ENCODE results near the gene POMGNT1. TPM values are rescaled to one million over a fixed set of nuclear protein-coding genes. Genes with fewer than 3 reads are reported as not detected.

Gene POMGNT1
- total and polyA plus RNA-seq, 8 donors = 2.9 to 47.3 (median 36.2) TPM

GRCh38 chr1:46203738-46204405 is 5.6 kb upstream of the POMGNT1 start:
- DNase-seq = no peak
- 30 to 60% (median 52%) methylated on average over 14 of the region's 14 CpGs for WGBS, 5 donors
- intact Hi-C loops (cut with DNase I; ENCODE audit: low total_unique reads) = no loop called here
- Histone ChIP-seq H3K4me1 (peaks cover 7 to 48% (median 44%) of the 10 kb centered on the region in 4 donors), H3K27me3 (no peaks in the 10 kb centered on the region), H3K27ac (peak overlapping the region; percentile 70 to 90 (median 82)), H3K9me3 (no peaks in the 10 kb centered on the region), H3K36me3 (no peaks in the 10 kb centered on the region), H3K4me3 (peak overlapping the region; percentile 69 to 88 (median 76))
- TF ChIP-seq EP300 (IDR thresholded peaks at IDR 0.05) (no peak), CTCF (IDR thresholded peaks at IDR 0.05) (no peak), POLR2A (IDR thresholded peaks at IDR 0.05) (no peak), POLR2AphosphoS5 (IDR thresholded peaks at IDR 0.05) (no peak)

DNA sequence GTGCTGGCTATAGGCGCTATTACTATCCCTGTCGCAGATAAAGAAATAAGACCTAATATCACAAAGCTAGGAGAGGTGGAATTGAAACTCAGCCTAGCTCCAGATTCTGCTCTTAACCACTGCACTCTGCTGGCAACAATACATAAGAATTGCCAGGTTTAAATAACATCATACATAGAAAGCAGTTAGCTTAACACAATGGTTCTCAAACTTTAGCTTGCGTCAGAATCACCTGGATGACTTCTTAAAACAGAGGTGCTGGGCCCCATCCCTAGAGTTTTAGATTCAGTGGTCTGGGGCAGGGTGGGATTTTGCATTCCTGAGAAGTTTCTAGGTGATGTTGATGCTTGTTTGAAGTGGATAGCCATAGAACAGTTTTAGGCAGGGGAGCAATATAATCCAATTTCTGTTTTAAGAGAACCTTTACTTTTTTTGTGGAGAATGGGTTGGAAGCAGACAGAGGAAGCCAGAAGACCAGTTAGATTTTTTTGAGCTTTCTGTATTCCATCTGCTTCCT is 1.1 kb upstream of the POMGNT1 start:
- WGBS, 5 donors = 53 to 72% (median 59%) methylated on average over 3 of the region's 3 CpGs
- intact Hi-C loops (cut with DNase I; ENCODE audit: low total_unique reads) = no loop called here
- peaks cover 0 to 26% (median 17%) of the 10 kb centered on the region in 4 donors for H3K36me3 ChIP-seq
- H3K4me1 ChIP-seq = peaks cover 9 to 67% (median 54%) of the 10 kb centered on the region in 4 donors
- H3K27me3 ChIP-seq = no peaks in the 10 kb centered on the region
- H3K4me3 ChIP-seq = peak overlapping the region in 3 of 4 donors; percentile 74 to 88 (median 83)
- no peaks in the 10 kb centered on the region for H3K9me3 ChIP-seq
- no peak for DNase-seq
- TF ChIP-seq CTCF (IDR thresholded peaks at IDR 0.05) (no peak), POLR2A (IDR thresholded peaks at IDR 0.05) (no peak), POLR2AphosphoS5 (IDR thresholded peaks at IDR 0.05) (no peak), EP300 (IDR thresholded peaks at IDR 0.05) (no peak)
- peak overlapping the region in 3 of 5 donors; percentile 71 to 91 (median 86) for H3K27ac ChIP-seq

DNA sequence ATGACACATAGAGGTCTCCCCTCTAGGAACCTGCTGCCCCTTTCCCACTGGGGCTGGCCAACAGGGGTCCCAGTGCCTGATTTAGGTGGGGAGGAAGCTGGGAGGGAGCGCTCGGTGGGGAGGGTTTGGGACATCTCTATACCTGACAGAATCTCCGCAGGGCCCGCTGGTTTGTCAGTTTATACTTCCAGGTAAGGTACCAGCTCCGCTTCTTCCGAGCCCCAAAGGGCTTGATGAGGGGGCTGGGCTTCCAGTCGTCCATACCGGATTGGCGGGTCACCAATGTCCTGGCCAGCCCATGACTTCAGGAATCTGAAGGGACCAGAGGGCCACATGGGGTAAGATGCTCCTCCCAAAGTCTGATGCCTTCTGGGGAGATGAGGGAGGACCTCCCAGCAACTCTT is 672 bp downstream of the POMGNT1 start:
- peaks cover 12 to 43% (median 34%) of the 10 kb centered on the region in 4 donors for H3K36me3 ChIP-seq
- intact Hi-C loops (cut with DNase I; ENCODE audit: low total_unique reads) = no loop called here
- H3K4me3 ChIP-seq = peak overlapping the region; percentile 74 to 88 (median 78)
- peak overlapping the region in 4 of 5 donors; percentile 74 to 91 (median 82) for H3K27ac ChIP-seq
- no peaks in the 10 kb centered on the region for H3K27me3 ChIP-seq
- H3K4me1 ChIP-seq = peaks cover 9 to 51% (median 37%) of the 10 kb centered on the region in 4 donors
- no peak for DNase-seq
- 29 to 55% (median 43%) methylated on average over 8 to 9 of the region's 9 CpGs for WGBS, 5 donors
- H3K9me3 ChIP-seq = no peaks in the 10 kb centered on the region
- TF ChIP-seq POLR2A (IDR thresholded peaks at IDR 0.05) (no peak), CTCF (IDR thresholded peaks at IDR 0.05) (no peak), POLR2AphosphoS5 (IDR thresholded peaks at IDR 0.05) (no peak), EP300 (IDR thresholded peaks at IDR 0.05) (no peak)

- peaks cover 9 to 49% (median 35%) of the 10 kb centered on the region in 4 donors for H3K4me1 ChIP-seq
- 87 to 96% (median 91%) methylated on average over 9 of the region's 9 CpGs for WGBS, 5 donors
- H3K27ac ChIP-seq = peak overlapping the region in 2 of 5 donors; percentile 36 to 86
- no peak for TF ChIP-seq POLR2AphosphoS5 (IDR thresholded peaks at IDR 0.05)
- TF ChIP-seq CTCF (IDR thresholded peaks at IDR 0.05) = no peak
- TF ChIP-seq EP300 (IDR thresholded peaks at IDR 0.05) = no peak
- TF ChIP-seq POLR2A (IDR thresholded peaks at IDR 0.05) = no peak
- DNase-seq = no peak
- intact Hi-C loops (cut with DNase I; ENCODE audit: low total_unique reads) = no loop called here
- peaks cover 12 to 52% (median 44%) of the 10 kb centered on the region in 4 donors for H3K36me3 ChIP-seq
- H3K9me3 ChIP-seq = no peaks in the 10 kb centered on the region
- H3K27me3 ChIP-seq = no peaks in the 10 kb centered on the region
- H3K4me3 ChIP-seq = no peak overlapping the region
These were observed 1.6 kb downstream of the POMGNT1 start for GRCh38 chr1:46196609-46197008.
